OCI-M1 (cell line): ENCODE results near the gene CRTC3.
A peak's percentile ranks its signal among the peaks of the same experiment; 100 is the strongest.
"Not testable (repeated sequence)": the region's sequence is repeated elsewhere in the genome, so short reads cannot be mapped to it uniquely, and the experiment has no call there.

ENCODE experiments used
- DNase-seq: peaks from one replicate; lab custom pipeline; 2025; lab: John Stamatoyannopoulos, UW

Gene CRTC3

GRCh38 chr15:90529371-90530249 lies at the start of gene CRTC3:
TSS of gene CRTC3 (plus strand) at chr15:90529923. CDS start at chr15:90530072, 149 bp downstream.
- peak; percentile 72 for DNase-seq

GRCh38 chr15:90481023-90481422 lies 48.7 kb upstream of the CRTC3 start:
- DNase-seq: peak; percentile 71

GRCh38 chr15:90482124-90483011 lies 47.4 kb upstream of the CRTC3 start:
- DNase-seq: peak; percentile 71

GRCh38 chr15:90483012-90483307 lies 46.8 kb upstream of the CRTC3 start:
- no peak for DNase-seq

- DNase-seq: no peak
Measured at GRCh38 chr15:90483637-90484036, 46.1 kb upstream of the CRTC3 start.

GRCh38 chr15:90487186-90487585 lies 42.5 kb upstream of the CRTC3 start:
- DNase-seq: no peak

- DNase-seq: no peak
Measured at GRCh38 chr15:90489514-90489913, 40.2 kb upstream of the CRTC3 start.

- no peak for DNase-seq
Measured at GRCh38 chr15:90489944-90490343, 39.8 kb upstream of the CRTC3 start.

- DNase-seq: no peak
Measured at GRCh38 chr15:90493647-90494046, 36.1 kb upstream of the CRTC3 start.

- DNase-seq: peak; percentile 31
Measured at GRCh38 chr15:90495067-90495466, 34.7 kb upstream of the CRTC3 start.

- DNase-seq: no peak
Measured at GRCh38 chr15:90496791-90497190, 32.9 kb upstream of the CRTC3 start.

GRCh38 chr15:90497376-90497775 lies 32.3 kb upstream of the CRTC3 start:
- no peak for DNase-seq

- no peak for DNase-seq
Measured at GRCh38 chr15:90497912-90498311, 31.8 kb upstream of the CRTC3 start.

- no peak for DNase-seq
Measured at GRCh38 chr15:90500171-90500570, 29.6 kb upstream of the CRTC3 start.

- no peak for DNase-seq
Measured at GRCh38 chr15:90501898-90502297, 27.8 kb upstream of the CRTC3 start.

GRCh38 chr15:90510781-90511180 lies 18.9 kb upstream of the CRTC3 start:
- DNase-seq: not testable (repeated sequence)

GRCh38 chr15:90511211-90511618 lies 18.5 kb upstream of the CRTC3 start:
- not testable (repeated sequence) for DNase-seq

GRCh38 chr15:90512276-90512675 lies 17.4 kb upstream of the CRTC3 start:
- peak; percentile 8 for DNase-seq

GRCh38 chr15:90512981-90513380 lies 16.7 kb upstream of the CRTC3 start:
- DNase-seq: no peak

GRCh38 chr15:90513448-90513847 lies 16.3 kb upstream of the CRTC3 start:
- peak; percentile 27 for DNase-seq

GRCh38 chr15:90513893-90514292 lies 15.8 kb upstream of the CRTC3 start:
- DNase-seq: not testable (repeated sequence)

GRCh38 chr15:90519688-90520087 lies 10.0 kb upstream of the CRTC3 start:
- no peak for DNase-seq

- no peak for DNase-seq
Measured at GRCh38 chr15:90520365-90520764, 9.4 kb upstream of the CRTC3 start.
